ENCODE results near the gene WNK4. TPM values are rescaled to one million over a fixed set of nuclear protein-coding genes. Genes with fewer than 3 reads are reported as not detected.

Gene WNK4
- total RNA-seq, 1 donor from 2014 or later, result 0.16 TPM

GRCh38 chr17:42751628-42752027 is 28.8 kb upstream of the WNK4 start:
- H3K4me3 Mint-ChIP-seq (ENCODE audit: unreplicated experiment), result no peak overlapping the region
- DNase-seq (ENCODE audit: extremely low spot score, unreplicated experiment), result no peak

GRCh38 chr17:42754782-42755181 is 25.6 kb upstream of the WNK4 start:
- Mint-ChIP-seq H3K27ac (ENCODE audit: unreplicated experiment) (no peak overlapping the region), H3K27me3 (ENCODE audit: unreplicated experiment) (peaks cover 55% of the 10 kb centered on the region), H3K4me1 (ENCODE audit: unreplicated experiment) (no peaks in the 10 kb centered on the region), H3K9me3 (ENCODE audit: unreplicated experiment) (no peaks in the 10 kb centered on the region), H3K4me3 (ENCODE audit: unreplicated experiment) (no peak overlapping the region), H3K36me3 (ENCODE audit: unreplicated experiment) (no peaks in the 10 kb centered on the region)
- TF ChIP-seq CTCF (IDR thresholded peaks at IDR 0.05), result no peak
- DNase-seq (ENCODE audit: extremely low spot score, unreplicated experiment), result no peak

More at GRCh38 chr17:42751628-42752027, 28.8 kb upstream of the WNK4 start:
- no peaks in the 10 kb centered on the region for H3K36me3 Mint-ChIP-seq (ENCODE audit: unreplicated experiment)
- no peaks in the 10 kb centered on the region for H3K9me3 Mint-ChIP-seq (ENCODE audit: unreplicated experiment)
- H3K27me3 Mint-ChIP-seq (ENCODE audit: unreplicated experiment), result peaks cover 47% of the 10 kb centered on the region
- no peaks in the 10 kb centered on the region for H3K4me1 Mint-ChIP-seq (ENCODE audit: unreplicated experiment)
- no peak overlapping the region for H3K27ac Mint-ChIP-seq (ENCODE audit: unreplicated experiment)
- no peak for TF ChIP-seq CTCF (IDR thresholded peaks at IDR 0.05)

GRCh38 chr17:42759982-42760651 is 20.3 kb upstream of the WNK4 start:
- H3K27me3 Mint-ChIP-seq (ENCODE audit: unreplicated experiment), result peaks cover 38% of the 10 kb centered on the region

GRCh38 chr17:42760652-42761581 is 19.5 kb upstream of the WNK4 start, which contains the start of gene RAMP2:
Gene RAMP2 (plus strand): TSS chr17:42761227. CDS start chr17:42761262, 35 bp downstream.
- peaks cover 32% of the 10 kb centered on the region for H3K27me3 Mint-ChIP-seq (ENCODE audit: unreplicated experiment)
- peak within 1 kb of the TSS; percentile 63 for H3K4me3 Mint-ChIP-seq (ENCODE audit: unreplicated experiment)

More at GRCh38 chr17:42759982-42760651, 20.3 kb upstream of the WNK4 start:
- Mint-ChIP-seq H3K4me3 (ENCODE audit: unreplicated experiment) (peak overlapping the region; percentile 30), H3K4me1 (ENCODE audit: unreplicated experiment) (peaks cover 7% of the 10 kb centered on the region), H3K27ac (ENCODE audit: unreplicated experiment) (no peak overlapping the region), H3K9me3 (ENCODE audit: unreplicated experiment) (no peaks in the 10 kb centered on the region), H3K36me3 (ENCODE audit: unreplicated experiment) (no peaks in the 10 kb centered on the region)
- TF ChIP-seq CTCF (IDR thresholded peaks at IDR 0.05), result no peak
- DNase-seq (ENCODE audit: extremely low spot score, unreplicated experiment), result no peak

More at GRCh38 chr17:42760652-42761581, 19.5 kb upstream of the WNK4 start, which contains the start of gene RAMP2:
- no peaks in the 10 kb centered on the region for H3K9me3 Mint-ChIP-seq (ENCODE audit: unreplicated experiment)
- peak; percentile 86 for DNase-seq (ENCODE audit: extremely low spot score, unreplicated experiment)
- TF ChIP-seq CTCF (IDR thresholded peaks at IDR 0.05), result no peak
- H3K4me1 Mint-ChIP-seq (ENCODE audit: unreplicated experiment), result peaks cover 7% of the 10 kb centered on the region
- no peaks in the 10 kb centered on the region for H3K36me3 Mint-ChIP-seq (ENCODE audit: unreplicated experiment)
- no peak within 1 kb of the TSS for H3K27ac Mint-ChIP-seq (ENCODE audit: unreplicated experiment)
